ENCODE data around the gene RASSF5.
"Not testable (repeated sequence)": the region's sequence is repeated elsewhere in the genome, so short reads cannot be mapped to it uniquely, and the experiment has no call there.

The RASSF5 gene

GRCh38 chr1:206575894-206576737 is 68.8 kb downstream of the RASSF5 start:
- H3K4me3 ChIP-seq (ENCODE audit: control insufficient read depth, low read depth, low read length), result no peak overlapping the region
- no peak for DNase-seq (ENCODE audit: low read depth)
- no peak for TF ChIP-seq CTCF (IDR thresholded peaks at IDR 0.05; ENCODE audit: control insufficient read depth, insufficient read depth, low read depth, low read length, missing control alignments)

- H3K4me3 ChIP-seq (ENCODE audit: control insufficient read depth, low read depth, low read length), result no peak overlapping the region
- DNase-seq (ENCODE audit: low read depth), result no peak
- TF ChIP-seq CTCF (IDR thresholded peaks at IDR 0.05; ENCODE audit: control insufficient read depth, insufficient read depth, low read depth, low read length, missing control alignments), result no peak
Observed at GRCh38 chr1:206577626-206578025, 70.3 kb downstream of the RASSF5 start.

- peak; percentile 10 for DNase-seq (ENCODE audit: low read depth)
- no peak overlapping the region for H3K4me3 ChIP-seq (ENCODE audit: control insufficient read depth, low read depth, low read length)
- TF ChIP-seq CTCF (IDR thresholded peaks at IDR 0.05; ENCODE audit: control insufficient read depth, insufficient read depth, low read depth, low read length, missing control alignments), result no peak
Observed at GRCh38 chr1:206578068-206578977, 71.0 kb downstream of the RASSF5 start.

- H3K4me3 ChIP-seq (ENCODE audit: control insufficient read depth, low read depth, low read length), result no peak overlapping the region
- no peak for TF ChIP-seq CTCF (IDR thresholded peaks at IDR 0.05; ENCODE audit: control insufficient read depth, insufficient read depth, low read depth, low read length, missing control alignments)
- no peak for DNase-seq (ENCODE audit: low read depth)
Observed at GRCh38 chr1:206578978-206579374, 71.6 kb downstream of the RASSF5 start.

- TF ChIP-seq CTCF (IDR thresholded peaks at IDR 0.05; ENCODE audit: control insufficient read depth, insufficient read depth, low read depth, low read length, missing control alignments), result no peak
- DNase-seq (ENCODE audit: low read depth), result peak; percentile 64
- no peak overlapping the region for H3K4me3 ChIP-seq (ENCODE audit: control insufficient read depth, low read depth, low read length)
Observed at GRCh38 chr1:206579747-206580437, 72.6 kb downstream of the RASSF5 start.

- DNase-seq (ENCODE audit: low read depth), result no peak
- TF ChIP-seq CTCF (IDR thresholded peaks at IDR 0.05; ENCODE audit: control insufficient read depth, insufficient read depth, low read depth, low read length, missing control alignments), result no peak
- no peak overlapping the region for H3K4me3 ChIP-seq (ENCODE audit: control insufficient read depth, low read depth, low read length)
Observed at GRCh38 chr1:206580438-206581113, 73.2 kb downstream of the RASSF5 start.

- DNase-seq (ENCODE audit: low read depth); H3K4me3 ChIP-seq (ENCODE audit: control insufficient read depth, low read depth, low read length): not testable (repeated sequence)
Observed at GRCh38 chr1:206581114-206581497, 73.8 kb downstream of the RASSF5 start.
